Measurements from ENCODE around the gene PHC2.

Gene PHC2

DNA sequence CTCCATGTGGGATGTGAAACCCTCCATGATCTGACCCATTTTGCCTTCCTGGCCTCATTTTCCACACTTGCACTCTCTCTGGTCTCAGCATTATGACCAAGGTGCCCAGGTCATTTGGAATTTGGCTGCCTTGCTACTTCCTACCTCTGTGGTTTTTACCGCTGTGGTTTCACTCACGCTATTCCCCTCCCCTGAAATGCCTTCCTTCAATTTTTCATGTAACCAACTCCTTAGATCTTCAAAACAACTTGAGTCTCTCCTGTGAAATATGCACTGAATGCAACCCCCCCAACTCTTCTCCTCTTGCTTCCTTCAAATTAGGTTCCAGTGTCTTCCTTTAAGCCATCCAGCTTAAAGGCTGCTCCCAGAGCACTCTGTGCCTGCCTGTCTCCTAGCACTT is 50.1 kb downstream of the PHC2 start:
- no peak for TF ChIP-seq ZBTB7A (IDR thresholded peaks at IDR 0.05; ENCODE audit: low read depth)
- TF ChIP-seq CEBPB (IDR thresholded peaks at IDR 0.05): no peak
- no peak for TF ChIP-seq EGR1 (IDR thresholded peaks at IDR 0.05)
- TF ChIP-seq EP300 (IDR thresholded peaks at IDR 0.05; ENCODE audit: borderline replicate concordance): no peak
- TF ChIP-seq RAD21 (IDR thresholded peaks at IDR 0.05; ENCODE audit: low read depth): no peak
- TF ChIP-seq, protein P1, sequence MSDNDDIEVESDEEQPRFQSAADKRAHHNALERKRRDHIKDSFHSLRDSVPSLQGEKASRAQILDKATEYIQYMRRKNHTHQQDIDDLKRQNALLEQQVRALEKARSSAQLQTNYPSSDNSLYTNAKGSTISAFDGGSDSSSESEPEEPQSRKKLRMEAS (IDR thresholded peaks at IDR 0.05): no peak
- TF ChIP-seq TCF12 (IDR thresholded peaks at IDR 0.05; ENCODE audit: low read depth): no peak
- no peak for TF ChIP-seq TEAD4 (IDR thresholded peaks at IDR 0.05)
- TF ChIP-seq NFIC (IDR thresholded peaks at IDR 0.05): no peak
- no peak for TF ChIP-seq CREB1 (IDR thresholded peaks at IDR 0.05; ENCODE audit: low read depth)
- TF ChIP-seq FOXM1 (IDR thresholded peaks at IDR 0.05; ENCODE audit: borderline replicate concordance, low read depth): no peak
- TF ChIP-seq YY1 (IDR thresholded peaks at IDR 0.05; ENCODE audit: low read depth): no peak
- TF ChIP-seq, protein P2, sequence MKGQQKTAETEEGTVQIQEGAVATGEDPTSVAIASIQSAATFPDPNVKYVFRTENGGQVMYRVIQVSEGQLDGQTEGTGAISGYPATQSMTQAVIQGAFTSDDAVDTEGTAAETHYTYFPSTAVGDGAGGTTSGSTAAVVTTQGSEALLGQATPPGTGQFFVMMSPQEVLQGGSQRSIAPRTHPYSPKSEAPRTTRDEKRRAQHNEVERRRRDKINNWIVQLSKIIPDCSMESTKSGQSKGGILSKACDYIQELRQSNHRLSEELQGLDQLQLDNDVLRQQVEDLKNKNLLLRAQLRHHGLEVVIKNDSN (IDR thresholded peaks at IDR 0.05): no peak
- TF ChIP-seq, protein P3, sequence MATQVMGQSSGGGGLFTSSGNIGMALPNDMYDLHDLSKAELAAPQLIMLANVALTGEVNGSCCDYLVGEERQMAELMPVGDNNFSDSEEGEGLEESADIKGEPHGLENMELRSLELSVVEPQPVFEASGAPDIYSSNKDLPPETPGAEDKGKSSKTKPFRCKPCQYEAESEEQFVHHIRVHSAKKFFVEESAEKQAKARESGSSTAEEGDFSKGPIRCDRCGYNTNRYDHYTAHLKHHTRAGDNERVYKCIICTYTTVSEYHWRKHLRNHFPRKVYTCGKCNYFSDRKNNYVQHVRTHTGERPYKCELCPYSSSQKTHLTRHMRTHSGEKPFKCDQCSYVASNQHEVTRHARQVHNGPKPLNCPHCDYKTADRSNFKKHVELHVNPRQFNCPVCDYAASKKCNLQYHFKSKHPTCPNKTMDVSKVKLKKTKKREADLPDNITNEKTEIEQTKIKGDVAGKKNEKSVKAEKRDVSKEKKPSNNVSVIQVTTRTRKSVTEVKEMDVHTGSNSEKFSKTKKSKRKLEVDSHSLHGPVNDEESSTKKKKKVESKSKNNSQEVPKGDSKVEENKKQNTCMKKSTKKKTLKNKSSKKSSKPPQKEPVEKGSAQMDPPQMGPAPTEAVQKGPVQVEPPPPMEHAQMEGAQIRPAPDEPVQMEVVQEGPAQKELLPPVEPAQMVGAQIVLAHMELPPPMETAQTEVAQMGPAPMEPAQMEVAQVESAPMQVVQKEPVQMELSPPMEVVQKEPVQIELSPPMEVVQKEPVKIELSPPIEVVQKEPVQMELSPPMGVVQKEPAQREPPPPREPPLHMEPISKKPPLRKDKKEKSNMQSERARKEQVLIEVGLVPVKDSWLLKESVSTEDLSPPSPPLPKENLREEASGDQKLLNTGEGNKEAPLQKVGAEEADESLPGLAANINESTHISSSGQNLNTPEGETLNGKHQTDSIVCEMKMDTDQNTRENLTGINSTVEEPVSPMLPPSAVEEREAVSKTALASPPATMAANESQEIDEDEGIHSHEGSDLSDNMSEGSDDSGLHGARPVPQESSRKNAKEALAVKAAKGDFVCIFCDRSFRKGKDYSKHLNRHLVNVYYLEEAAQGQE (IDR thresholded peaks at IDR 0.05; ENCODE audit: low read depth): no peak
- no peak for TF ChIP-seq TAF1 (IDR thresholded peaks at IDR 0.05; ENCODE audit: low read depth)

DNA sequence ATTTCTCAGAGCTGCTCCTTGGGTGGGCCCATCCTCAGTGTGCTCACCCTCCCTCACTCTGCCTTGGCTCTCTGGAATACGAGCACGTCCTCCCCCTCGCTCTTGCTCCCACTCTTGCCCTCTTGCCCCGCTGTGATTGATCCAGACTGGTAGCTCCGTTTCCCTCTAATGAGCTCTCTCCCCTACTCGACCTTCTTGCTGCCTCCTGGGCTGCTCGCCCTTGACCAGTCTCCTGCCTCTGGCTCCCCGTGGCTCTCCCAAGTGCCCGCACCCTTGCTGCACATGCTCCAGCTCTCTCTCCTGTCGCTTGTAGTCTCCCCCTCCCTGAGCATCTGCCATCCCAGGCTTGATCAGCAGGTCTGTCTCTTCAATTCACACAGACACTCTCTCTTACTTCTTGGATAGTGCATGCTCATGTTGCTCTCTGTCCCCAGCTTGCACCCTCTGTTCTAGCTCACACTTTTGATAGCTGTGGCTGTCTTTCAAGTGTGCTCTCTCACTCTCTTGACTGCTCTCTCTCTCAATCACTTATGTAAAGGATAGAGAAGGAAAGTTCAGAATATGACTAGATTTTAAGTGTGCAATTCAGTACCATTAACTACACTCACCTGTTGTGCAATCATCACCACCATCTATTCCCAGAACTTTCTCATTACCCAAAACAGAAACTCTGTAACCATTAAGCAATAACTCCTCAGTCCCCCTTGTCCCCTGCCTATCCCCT is 51.1 kb downstream of the PHC2 start:
- TF ChIP-seq, protein P3 (IDR thresholded peaks at IDR 0.05; ENCODE audit: low read depth): no peak
- TF ChIP-seq CEBPB (IDR thresholded peaks at IDR 0.05): peak; percentile 40; the same call in 1 of the 2 replicates

DNA sequence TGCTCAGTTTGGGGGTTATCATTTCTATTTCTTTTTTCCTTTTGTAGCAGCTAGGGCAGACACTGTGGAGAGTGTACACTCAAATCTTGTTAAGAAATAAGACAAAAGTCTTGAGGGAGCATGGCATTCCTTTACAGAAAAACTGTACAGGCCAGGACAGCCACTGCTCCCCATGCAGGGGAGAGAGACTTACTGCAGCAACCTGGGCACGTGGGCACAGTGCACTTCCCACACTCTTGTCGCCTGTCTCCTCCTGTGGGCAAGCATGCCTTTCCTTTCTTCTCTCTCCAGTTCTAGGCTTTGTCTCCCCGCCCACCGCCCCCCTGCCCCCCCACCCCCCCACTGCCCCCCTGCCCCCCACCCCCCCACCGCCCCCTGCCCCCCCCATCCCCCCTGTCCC is 51.9 kb downstream of the PHC2 start:
- no peak for TF ChIP-seq YY1 (IDR thresholded peaks at IDR 0.05; ENCODE audit: low read depth)
- no peak for TF ChIP-seq NFIC (IDR thresholded peaks at IDR 0.05)
- no peak for TF ChIP-seq TEAD4 (IDR thresholded peaks at IDR 0.05)
- TF ChIP-seq, protein P1 (IDR thresholded peaks at IDR 0.05): no peak
- no peak for TF ChIP-seq RAD21 (IDR thresholded peaks at IDR 0.05; ENCODE audit: low read depth)
- TF ChIP-seq, protein P2 (IDR thresholded peaks at IDR 0.05): no peak
- TF ChIP-seq FOXM1 (IDR thresholded peaks at IDR 0.05; ENCODE audit: borderline replicate concordance, low read depth): no peak
- no peak for TF ChIP-seq EGR1 (IDR thresholded peaks at IDR 0.05)
- TF ChIP-seq EP300 (IDR thresholded peaks at IDR 0.05; ENCODE audit: borderline replicate concordance): no peak
- TF ChIP-seq TAF1 (IDR thresholded peaks at IDR 0.05; ENCODE audit: low read depth): no peak
- TF ChIP-seq, protein P3 (IDR thresholded peaks at IDR 0.05; ENCODE audit: low read depth): no peak
- TF ChIP-seq CREB1 (IDR thresholded peaks at IDR 0.05; ENCODE audit: low read depth): no peak
- TF ChIP-seq TCF12 (IDR thresholded peaks at IDR 0.05; ENCODE audit: low read depth): no peak
- no peak for TF ChIP-seq CEBPB (IDR thresholded peaks at IDR 0.05)
- no peak for TF ChIP-seq ZBTB7A (IDR thresholded peaks at IDR 0.05; ENCODE audit: low read depth)

DNA sequence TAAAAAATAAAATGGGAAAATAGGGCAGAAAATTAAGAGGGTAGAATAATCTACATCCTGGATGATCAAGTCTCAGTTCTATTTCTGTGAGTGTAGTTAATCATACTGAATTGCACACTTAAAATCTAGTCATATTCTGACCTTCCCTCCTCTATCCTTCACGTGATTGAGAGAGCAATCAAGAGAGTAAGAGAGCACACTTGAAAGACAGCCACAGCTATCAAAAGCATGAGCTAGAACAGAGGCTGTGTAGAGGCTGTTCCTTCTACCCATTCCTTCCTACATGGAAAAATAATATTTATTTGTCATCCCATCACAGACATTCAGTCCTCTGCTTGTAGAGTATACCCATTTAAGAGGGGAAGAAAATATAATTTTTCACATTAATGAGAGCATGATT is 52.4 kb downstream of the PHC2 start:
- TF ChIP-seq, protein P3 (IDR thresholded peaks at IDR 0.05; ENCODE audit: low read depth): no peak
- TF ChIP-seq ZBTB7A (IDR thresholded peaks at IDR 0.05; ENCODE audit: low read depth): no peak
- no peak for TF ChIP-seq NFIC (IDR thresholded peaks at IDR 0.05)
- TF ChIP-seq YY1 (IDR thresholded peaks at IDR 0.05; ENCODE audit: low read depth): no peak
- TF ChIP-seq CREB1 (IDR thresholded peaks at IDR 0.05; ENCODE audit: low read depth): no peak
